NCI-H1930 (cell line): Measurements from ENCODE around the gene ECSCR.

Experiments
- DNase-seq, 2 experiments: peaks; one replicate each; lab custom pipeline; 2025; lab: John Stamatoyannopoulos, UW

ECSCR gene

DNA sequence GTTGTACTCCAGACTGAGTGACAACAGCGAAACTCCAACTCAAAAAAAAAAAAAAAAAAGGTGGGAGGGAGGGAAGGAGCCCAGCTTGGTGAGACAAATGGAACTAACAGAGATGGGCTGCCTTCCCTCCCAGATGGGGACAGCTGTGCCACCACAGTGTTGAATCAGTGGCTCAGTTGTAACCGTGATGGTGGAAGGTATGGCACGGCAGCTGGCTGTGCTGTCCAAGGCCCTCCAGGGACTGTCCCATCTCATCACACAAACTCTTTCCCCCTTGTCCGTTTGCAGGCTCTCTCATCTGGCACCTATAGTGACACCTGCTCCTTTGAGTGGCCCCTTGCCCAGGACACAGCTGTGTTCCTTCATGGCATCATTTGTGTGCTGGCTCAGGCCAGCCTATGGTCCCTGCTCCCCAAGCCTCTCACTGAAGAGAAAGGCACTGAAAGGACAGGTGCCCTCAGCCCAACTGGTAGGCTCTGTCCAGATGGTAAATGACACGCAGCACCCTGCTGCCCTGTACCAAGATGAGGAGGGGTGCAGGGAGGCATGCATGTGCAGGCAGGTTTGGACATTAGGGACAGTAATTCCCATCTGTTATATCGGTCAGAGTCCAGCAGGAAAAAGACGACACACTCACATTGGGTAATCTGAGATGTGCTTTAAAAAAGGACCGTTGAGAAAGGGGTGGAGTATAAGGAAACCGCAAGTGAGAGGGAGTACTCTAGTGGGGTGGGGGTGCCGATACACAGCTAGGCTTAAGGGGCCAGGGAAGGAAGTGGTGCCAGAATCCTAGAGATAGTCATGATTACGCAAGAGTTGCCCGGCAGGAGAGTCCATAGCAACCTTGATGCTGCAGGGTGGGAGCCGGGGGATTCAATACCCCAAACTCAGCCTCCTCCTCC, 12.6 kb upstream of the ECSCR start:
- no peak for DNase-seq

DNA sequence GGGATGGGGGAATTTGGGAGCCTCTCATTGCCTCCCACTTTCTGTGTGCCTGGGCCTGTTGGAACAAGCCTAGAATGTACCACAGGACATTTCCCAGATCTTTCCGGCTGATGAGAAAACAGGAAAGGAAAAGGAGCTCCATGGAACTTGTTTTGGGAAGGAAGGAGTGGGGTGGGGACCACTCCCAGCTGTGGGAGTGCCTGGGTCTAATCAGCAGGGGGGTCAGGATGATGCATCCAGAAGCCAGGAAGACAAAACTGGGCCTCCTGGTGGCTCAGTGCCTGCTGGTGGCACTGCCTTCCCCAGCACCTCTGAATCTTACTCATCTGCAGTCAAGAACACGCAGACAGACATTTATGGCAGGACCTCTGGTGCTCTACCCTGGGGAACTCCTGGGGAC, 11.0 kb upstream of the ECSCR start:
- no peak for DNase-seq

DNA sequence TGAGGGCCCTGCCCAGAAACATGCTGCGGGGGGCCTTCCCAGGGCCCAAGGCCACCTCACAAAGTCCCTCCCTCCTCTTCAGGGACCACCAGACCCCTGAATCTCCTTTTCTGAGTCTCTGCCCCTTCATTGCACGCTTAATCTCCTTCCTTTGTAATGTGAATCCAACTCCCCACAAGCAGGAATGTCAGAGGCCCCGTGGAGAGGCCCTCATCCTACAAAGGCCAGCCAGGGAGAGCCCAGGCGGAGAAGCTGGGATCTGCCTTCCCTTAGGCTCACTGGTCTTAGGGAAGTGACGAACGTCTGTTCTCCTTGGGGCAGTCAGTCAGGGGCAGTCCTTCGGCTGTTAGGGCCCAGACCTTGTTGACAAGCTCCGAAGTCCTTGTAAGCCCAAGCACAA, 10.6 kb upstream of the ECSCR start:
- DNase-seq: no peak

DNA sequence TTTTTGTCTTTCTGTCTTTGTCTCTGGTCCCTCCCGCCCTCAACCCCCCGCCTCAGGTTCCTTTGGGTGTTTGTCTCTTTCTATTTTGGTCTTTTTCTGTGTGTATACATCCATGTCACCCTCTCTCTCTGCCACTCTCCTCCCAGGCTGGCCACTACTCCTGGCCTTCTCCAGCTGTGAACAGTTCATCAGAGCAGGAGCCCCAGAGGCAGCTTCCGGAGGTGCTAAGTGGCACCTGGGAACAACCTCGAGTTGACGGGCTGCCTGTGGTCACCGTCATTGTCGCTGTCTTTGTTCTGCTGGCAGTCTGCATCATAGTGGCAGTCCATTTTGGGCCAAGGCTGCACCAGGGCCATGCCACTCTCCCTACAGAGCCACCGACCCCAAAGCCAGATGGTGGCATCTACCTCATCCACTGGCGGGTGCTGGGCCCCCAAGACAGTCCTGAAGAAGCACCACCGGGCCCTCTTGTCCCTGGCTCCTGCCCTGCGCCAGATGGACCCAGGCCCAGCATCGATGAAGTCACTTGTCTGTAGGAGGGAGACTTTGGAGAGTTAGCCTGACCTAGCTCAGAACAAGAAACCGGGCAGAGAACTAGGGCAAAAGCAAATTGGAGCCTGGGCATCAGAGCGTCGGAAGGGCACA, 10.0 kb upstream of the ECSCR start:
- DNase-seq: no peak

DNA sequence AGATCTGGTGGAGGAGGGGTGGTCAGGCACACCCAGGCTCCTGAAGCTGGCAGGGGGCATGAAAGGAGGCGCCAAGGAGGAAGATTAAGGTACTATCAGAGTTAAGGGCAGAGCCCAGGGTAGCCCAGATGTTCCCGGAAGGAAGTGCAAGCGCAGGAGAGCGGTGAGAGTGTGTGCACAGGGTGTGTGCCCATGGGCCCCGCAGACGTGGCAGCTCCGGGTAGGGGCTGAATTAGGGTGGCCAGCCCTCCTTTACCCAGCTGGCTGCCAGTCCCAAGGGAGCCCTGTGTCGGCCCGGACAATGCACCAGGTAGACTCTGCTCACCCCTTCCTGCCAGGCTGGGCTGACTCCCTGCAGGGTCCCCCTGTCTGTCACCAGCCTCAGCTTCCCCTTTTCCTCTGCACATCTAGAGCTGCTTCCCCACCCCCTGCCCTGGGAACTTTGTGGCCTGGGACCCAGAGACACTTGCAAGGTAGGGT, 8.3 kb upstream of the ECSCR start, which contains the start of gene SMIM33:
Gene SMIM33 (plus strand): TSS at position 184 of the 480 bp plus-strand sequence. CDS start 118 bp downstream, at position 302.
- DNase-seq: no peak

DNA sequence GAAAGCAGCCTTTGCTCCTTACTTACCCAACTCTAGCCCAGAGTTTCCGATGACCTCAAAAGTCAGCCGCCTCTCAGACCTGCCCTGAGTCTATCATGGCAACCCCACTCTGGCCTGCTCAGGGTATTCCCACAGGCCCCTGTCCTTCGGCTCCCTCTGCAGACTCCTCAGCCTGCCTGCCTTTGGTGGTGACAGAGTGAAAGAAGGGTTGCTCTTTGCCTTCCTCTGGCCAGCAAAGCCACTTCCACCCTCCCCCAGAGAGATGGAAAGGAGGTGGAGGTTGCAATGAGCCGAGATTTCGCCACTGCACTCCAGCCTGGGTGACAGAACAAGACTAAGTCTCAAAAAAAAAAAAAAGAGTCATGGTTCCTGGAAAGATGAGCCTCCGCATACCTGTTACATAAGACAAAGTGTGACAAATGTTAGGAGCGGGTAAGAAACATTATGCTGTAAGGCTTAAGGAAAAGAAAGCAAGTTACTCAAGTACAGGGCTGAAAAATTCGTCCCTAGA, 5.9 kb upstream of the ECSCR start:
- DNase-seq: no peak

DNA sequence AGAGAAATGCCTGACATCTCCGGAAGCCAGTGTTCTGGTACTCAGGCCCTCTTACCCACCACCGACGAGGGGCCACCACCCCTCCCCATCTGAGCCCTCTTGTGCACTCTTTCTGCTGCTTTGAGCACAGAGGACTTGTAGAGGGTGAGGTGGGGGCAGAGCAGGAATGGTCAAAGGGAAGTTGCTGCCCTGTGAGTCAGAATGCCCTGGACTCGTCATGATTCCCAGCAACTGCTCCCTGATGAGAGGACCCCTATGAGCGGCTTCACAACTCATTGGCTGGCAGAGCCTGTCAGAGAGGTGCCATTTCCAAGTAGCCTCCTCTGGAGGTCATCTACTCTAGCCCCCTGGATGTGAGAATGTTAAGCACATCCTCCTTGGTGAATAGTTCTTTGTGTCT, 845 bp downstream of the ECSCR start:
- no peak for DNase-seq

DNA sequence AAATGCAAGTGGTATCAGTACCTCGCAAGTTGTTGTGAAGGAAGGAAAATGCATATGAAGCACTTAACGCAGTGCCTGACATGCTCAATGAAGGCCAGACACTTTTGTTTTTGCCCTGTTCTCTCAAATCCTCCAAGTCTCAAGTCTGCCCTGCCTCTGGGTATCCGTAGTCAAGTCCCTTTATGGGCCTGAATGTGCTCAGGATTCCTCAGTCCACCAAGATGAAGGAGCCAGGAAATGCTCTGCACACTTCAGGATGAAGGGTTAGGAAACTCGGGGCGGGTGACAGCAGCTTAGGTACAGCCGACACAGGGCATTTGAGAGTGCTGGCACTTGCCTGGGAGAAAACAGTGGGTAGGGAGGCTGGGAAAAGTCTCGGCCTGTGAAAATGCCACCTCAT, 1.4 kb downstream of the ECSCR start:
- no peak for DNase-seq

DNA sequence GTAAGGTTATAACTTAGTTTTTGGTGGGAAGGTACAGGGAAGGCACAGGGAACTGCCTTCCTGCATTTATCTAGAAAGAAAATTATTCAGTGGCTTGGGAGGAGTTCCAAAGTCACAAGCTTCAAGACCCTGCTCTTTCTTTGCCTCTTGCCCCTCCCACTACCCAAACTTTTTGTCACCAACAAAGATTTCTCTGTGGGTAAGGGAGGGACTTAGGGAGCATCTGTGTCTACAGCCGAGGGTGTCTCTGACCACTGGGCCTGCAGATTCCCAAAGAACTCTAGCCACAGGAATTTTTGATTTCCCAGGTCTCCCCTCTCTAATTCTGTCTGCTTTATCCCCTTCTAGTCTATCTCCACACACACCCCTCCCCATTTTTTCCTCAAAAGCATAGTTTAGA, 2.1 kb downstream of the ECSCR start:
- no peak for DNase-seq

DNA sequence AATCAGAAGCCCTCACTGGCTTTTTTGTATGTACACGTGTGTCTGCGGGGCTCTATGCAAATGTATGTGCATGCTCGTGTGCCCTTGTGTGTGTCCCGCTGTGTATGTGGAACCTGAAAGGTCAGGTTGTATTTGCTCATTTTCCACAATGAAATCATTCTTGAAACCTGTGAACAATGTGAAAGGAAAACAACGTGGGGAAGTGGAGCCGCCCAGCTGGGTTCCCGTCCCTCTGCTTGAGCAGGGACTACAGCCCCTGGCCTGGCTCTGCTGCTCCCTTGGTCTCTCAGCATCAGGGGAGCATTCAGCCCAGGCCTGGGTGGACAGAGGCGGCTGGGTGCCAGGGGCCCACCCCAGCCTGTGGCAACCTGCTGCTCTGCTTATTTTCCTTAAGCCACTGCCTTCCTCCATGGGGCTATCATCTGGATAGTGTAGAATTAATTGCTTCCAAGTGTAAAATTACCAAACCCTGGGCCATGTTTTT, 3.0 kb downstream of the ECSCR start:
- DNase-seq: no peak

DNA sequence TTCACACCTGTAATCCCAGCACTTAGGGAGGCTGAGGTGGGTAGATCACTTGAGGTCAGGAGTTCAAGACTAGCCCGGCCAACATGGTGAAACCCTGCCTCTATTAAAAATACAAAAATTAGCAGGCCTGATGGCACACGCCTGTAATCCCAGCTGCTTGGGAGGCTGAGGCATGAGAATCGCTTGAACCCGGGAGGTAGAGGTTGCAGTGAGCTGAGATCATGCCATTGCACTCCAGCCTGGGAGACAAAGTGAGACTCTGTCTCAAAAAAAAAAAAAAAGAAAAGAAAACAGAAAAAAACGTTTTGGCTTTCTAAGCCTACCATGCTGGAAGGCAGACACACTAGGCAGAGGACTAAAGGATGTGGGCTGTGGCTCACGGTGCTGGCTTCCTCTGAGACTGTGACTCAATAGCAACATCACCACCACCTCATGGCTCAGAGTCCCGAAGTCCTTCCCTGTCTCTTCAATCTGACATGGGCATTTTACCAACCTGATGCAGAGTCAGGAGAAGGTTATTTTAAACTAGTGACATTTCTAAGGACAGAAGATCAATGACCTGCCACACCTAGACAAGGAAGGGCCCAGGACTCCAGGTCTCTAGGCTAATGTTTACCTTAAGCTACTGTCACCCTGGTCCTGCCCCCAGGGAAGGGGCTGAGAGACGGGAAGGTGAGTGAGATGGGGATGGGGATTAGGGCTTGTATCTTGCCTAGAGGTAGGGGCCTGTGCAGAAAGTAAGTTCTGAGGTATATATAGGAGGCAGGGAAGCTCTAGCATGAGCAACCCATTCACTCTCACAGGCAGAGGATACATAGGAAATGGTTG, 3.7 kb downstream of the ECSCR start:
- no peak for DNase-seq

DNA sequence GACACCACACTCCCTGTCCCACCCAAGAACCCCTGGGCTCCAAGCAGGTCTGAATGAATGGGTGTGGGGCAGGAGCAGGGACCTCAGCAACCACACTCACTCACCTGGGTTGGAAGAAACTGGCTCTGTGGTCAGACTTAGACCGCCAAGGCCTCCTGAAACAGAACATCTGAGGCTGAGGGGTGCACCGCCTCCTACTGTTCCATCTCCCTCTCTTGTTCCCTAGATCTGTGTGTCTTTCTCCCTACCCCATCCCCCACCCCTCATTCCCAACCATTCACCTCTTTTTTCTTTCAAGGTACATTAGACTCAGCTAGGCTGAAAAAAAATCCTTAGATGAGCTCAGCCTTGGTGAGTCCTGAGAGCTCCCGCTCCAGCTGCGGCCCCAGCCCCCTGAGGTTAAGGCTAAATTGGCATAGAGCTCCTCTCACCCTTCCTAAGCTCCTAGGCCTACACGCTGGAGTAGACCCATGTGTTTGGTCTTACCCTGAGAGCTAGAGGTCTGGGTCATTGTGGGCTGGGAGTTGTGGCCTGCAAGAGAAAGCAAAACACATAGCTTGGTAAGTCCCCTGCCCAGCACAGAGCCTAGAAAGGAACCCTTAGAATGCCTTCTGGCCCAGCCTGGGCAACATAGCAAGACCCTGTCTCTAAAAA, 4.8 kb downstream of the ECSCR start:
- DNase-seq: no peak

DNA sequence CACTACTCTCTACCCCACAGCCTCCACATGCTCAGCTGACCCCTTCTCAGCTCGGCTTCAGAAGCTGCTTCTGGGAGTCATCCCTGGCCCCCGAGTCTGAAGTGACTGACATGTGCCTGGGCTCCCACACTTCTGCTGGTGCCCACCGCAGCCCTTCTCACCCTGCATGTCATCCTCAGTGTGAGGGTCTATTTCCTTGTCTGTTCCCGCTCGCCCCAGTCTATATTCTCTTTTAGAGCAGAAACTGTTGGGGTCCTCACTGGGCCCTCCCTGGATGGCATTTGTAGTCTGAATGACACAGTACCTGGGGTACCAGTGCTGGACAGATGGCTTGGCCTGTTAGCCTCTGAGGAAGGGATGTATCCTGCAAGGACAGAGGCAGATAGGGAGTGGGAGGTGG, 5.3 kb downstream of the ECSCR start:
- DNase-seq: no peak

DNA sequence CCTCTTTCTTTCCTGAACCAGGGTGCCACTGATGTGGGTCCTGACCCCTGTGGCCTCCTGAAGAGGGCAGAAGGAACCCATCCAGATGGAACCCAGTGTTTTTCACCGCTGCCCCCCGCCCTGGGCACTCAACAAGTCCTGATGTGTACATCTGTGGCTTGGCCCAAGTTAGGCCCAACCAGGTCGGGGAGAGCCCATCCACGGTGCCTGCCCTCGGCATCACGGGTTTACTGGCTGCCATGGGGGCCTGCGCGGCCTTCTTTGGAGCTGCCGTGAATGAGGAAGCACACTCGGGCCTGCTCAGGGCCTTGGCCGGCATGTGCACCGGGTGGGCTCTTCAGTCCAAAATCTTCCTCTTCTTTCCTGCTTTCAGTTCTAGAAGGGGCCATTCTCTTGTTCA, 5.8 kb downstream of the ECSCR start:
- DNase-seq: no peak

DNA sequence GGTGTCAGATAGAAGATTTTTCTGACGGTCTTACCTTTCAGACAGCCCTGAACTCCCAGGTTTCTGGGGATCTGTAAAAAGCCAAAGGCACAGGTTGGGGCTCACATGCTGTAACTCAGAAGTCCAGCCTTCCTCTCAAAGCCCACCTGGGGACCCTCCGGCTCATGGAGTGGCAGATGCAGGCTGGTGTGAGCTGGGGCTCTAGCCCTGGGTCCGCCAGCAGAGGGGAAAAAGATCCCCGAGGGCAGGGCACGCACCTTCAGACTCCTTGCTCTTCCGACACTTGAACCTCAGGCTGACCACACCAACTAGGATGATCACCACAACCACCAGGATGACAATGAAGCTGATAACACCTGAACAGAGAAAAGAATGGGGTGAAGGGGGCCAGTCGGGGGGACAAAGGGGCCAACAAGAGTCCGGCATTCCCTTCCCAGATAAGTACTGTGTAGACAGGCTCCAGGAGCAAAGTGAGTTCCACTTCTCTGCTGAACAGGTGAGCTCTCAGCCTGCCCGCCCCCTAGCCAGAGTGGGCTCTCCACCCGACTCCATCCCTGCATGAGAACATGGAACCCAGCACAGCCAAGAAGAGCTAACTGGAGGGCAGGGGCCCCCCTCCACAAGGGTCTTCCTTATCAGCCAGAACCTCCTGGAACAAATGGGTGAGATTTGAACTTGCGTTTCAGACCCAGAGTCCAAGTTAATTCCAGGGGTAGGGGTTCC, 7.8 kb downstream of the ECSCR start:
- DNase-seq: no peak

DNA sequence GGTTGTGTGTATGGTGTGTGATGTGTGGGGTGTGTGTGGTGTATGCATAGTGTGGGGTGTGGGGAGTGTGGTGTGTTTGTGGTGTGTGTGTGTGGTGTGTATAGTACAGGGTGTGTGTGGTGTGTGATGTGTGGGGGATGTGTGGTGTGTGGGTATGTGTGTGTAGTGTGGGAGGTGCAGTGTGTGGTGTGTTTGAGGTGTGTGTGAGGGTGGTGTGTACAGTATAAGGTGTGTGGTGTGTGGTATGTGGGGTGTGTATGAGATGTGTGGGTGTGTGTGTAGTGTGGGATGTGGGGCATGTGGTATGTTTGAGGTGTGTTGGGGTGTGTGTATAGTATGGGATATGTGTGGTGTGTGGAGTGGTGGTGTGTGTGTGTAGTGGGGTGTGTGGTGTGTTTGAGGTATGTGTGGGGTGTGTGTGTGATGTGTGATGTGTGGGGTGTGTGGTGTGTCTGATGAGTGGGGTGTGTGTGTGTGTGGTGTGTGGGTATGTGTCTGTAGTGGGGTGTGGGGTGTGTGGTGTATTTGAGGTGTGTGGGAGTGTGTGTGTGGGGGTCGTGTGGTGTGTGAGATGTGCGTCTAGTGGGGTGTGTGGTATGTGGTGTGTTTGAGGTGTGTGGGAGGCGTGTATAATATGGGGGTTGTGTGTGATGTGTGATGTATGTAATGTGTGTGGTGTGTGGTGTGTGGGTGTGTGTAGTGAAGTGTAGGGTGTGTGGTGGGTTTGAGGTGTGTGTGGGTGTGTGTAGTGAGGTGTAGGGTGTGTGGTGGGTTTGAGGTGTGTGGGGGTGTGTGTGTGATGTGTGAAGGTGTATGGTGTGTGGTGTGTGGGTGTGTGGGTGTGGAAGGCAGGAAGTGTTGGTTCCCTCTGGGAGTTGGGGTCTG, 8.6 kb downstream of the ECSCR start:
- no peak for DNase-seq

DNA sequence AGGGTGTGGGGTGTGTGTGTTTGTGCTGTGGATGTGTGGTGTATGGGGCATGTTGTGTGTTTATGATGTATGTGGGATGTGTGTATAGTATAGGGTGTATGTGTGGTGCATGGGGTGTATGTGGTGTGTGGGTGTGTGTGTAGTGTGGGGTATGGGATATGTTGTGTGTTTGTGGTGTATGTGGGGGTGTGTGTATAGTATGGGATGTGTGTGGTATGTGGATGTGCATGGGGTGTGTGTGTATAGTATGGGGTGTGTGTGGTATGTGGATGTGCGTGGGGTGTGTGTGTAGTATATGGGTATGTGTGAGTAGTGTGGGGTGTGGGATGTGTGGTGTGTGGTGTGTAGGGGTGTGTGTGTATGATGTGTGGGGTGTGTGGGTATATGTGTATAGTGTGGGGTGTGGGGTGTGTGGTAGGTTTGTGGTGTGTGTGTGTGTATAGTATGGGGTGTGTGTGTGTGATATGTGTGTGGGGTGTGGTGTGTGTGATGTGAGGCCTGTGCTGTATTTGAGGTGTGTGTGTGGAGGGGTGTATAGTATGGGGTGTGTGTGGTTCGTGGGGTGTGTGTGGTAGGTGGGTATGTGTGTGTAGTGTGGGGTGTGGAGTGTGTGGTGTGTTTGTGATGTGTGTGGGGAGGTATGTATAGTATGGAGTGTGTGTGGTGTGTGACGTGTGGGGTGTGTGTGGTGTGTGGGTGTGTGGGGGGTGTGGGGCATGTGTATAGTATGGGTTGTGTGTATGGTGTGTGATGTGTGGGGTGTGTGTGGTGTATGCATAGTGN, 10.5 kb downstream of the ECSCR start:
- DNase-seq: no peak

DNA sequence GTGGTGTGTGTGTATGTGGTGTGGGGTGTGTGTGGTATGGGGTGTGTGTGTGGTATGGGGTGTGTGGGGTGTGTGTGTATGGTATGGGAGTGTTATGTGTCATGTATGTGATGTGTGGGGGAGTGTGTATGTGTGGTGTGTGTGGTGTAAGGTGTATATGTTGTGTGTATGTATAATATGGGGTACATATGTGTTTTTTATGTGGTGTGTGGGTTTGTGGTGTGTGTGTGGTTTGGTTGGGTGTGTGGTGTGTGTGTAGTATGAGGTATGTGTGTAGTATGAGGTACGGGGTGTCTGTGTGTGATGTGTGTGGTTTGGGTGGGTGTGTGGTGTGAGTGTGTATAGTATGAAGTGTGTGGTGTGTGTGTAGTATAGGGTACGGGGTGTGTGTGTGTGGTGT, 11.4 kb downstream of the ECSCR start:
- no peak for DNase-seq
